Muscle layer of duodenum (tissue), 2 donors: Measurements from ENCODE around the gene NAT8L.

ENCODE experiments used
- H3K27ac ChIP-seq: one replicate; pipeline ENCODE4 v1.7.0; 2013; ENCODE audit warnings: mild to moderate bottlenecking, low read length
- H3K27me3 ChIP-seq: one replicate; pipeline ENCODE4 v1.7.0; 2013; ENCODE audit warnings: low read depth, mild to moderate bottlenecking, control low read depth, low read length
- H3K36me3 ChIP-seq, 2 donors: one replicate each; pipeline ENCODE4 v1.7.0; 2013; ENCODE audit warnings: low read length in 2 of 2, control low read depth in 1 of 2, mild to moderate bottlenecking in 1 of 2; ENCODE audit not compliant: insufficient read depth in 2 of 2, control insufficient read depth in 1 of 2
- H3K4me1 ChIP-seq, 2 donors: one replicate each; pipeline ENCODE4 v1.7.0; 2013; ENCODE audit warnings: low read length in 2 of 2, mild to moderate bottlenecking in 2 of 2, control low read depth in 1 of 2, moderate library complexity in 1 of 2; ENCODE audit not compliant: insufficient read depth in 2 of 2, control insufficient read depth in 1 of 2
- H3K4me3 ChIP-seq, 2 donors: one replicate each; pipeline ENCODE4 v1.7.0; 2013; ENCODE audit warnings: low read length in 2 of 2, low read depth in 1 of 2, mild to moderate bottlenecking in 1 of 2
- H3K9me3 ChIP-seq, 2 donors: one replicate each; pipeline ENCODE4 v1.7.0; 2013; ENCODE audit warnings: low read length in 2 of 2, control low read depth in 1 of 2, mild to moderate bottlenecking in 1 of 2; ENCODE audit not compliant: control insufficient read depth in 1 of 2
- donor health status: healthy.

Gene NAT8L

DNA sequence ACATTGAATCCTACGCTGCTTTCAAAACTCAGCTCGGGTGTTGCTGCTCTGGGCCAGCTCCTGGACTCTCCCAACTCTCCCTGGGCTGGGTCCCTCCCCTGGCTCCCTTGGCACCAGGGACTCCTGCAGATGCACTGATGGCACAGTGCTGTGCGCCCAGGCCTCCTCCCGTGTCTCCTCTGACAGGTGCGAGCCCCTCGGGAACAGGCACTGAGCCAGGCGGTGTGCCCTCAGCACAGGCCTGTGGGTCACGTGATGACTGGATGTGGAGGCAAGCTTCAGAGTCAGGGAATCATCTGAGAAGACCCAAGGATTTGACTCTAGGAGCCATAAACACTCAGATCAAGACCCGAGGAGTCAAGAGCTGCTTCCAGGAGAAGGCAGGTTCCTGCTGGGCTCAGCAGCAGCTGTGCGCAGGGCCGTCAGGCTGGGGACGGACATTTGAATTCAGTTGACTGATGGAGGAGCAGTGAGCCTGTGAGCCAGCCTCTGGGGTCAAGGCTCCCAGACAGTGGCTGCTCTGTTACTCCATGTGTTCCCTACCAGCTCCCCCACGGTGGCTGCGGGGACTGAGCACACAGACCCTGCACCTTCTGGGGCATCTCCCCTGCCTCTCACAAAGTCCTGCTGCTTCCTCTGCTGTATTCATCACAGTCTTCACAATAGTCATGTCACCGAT is 33.0 kb downstream of the NAT8L start:
- Histone ChIP-seq H3K36me3 (no peaks in the 10 kb centered on the region), H3K27me3 (no peaks in the 10 kb centered on the region), H3K9me3 (peaks cover 3 to 6% of the 10 kb centered on the region in 2 donors), H3K4me3 (no peak overlapping the region), H3K27ac (no peak overlapping the region), H3K4me1 (no peaks in the 10 kb centered on the region)

- Histone ChIP-seq H3K36me3 (no peaks in the 10 kb centered on the region), H3K4me3 (no peak overlapping the region), H3K27me3 (no peaks in the 10 kb centered on the region), H3K4me1 (no peaks in the 10 kb centered on the region), H3K9me3 (peaks cover 3 to 6% of the 10 kb centered on the region in 2 donors), H3K27ac (no peak overlapping the region)
Measured at GRCh38 chr4:2092669-2093053, 33.5 kb downstream of the NAT8L start.

DNA sequence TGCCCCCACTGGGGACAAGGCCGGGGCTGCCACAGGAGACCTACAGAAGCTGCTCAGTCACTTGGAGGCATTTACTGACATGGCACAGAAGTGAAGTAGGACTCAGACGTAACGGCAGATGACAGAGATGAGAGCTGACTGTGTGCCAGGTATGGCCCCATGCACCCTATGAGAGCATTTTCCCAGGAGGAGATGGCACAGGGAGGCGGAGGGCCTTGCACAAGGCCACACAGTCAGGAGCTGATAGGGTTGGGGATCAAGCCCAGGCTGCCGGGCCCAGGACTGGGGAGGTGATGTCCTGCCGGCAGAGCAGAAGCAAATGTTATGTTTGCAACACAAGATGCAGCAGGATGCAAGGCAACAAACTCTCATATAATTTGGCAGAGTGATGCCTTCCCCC is 34.1 kb downstream of the NAT8L start:
- Histone ChIP-seq H3K4me1 (no peaks in the 10 kb centered on the region), H3K9me3 (peaks cover 3 to 6% of the 10 kb centered on the region in 2 donors), H3K4me3 (no peak overlapping the region), H3K27me3 (no peaks in the 10 kb centered on the region), H3K36me3 (no peaks in the 10 kb centered on the region), H3K27ac (no peak overlapping the region)

DNA sequence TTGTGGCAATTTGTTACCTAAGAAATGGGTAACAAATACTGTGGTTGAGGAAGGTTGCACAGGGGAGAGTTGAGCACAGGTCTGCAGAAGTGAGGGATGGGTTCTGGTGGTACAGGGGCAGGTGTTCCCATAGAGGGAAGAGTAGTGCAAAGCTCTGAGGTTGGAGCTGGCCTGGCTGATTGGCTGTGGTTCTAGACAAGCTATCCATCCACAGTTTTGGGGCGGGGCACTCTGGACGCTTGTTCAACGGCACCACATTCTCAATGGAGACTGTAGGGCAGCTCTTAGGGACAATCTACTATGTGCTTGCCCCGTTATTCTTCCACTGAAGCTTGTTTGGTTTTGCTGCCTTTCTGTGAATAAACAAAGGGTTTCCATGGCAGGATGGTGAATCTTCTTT is 35.4 kb downstream of the NAT8L start:
- H3K9me3 ChIP-seq = peaks cover 3 to 6% of the 10 kb centered on the region in 2 donors
- no peaks in the 10 kb centered on the region for H3K4me1 ChIP-seq
- no peaks in the 10 kb centered on the region for H3K27me3 ChIP-seq
- H3K4me3 ChIP-seq = no peak overlapping the region
- H3K27ac ChIP-seq = no peak overlapping the region
- no peaks in the 10 kb centered on the region for H3K36me3 ChIP-seq

GRCh38 chr4:2095236-2096072 is 36.3 kb downstream of the NAT8L start:
- no peak overlapping the region for H3K27ac ChIP-seq
- H3K4me3 ChIP-seq = no peak overlapping the region
- no peaks in the 10 kb centered on the region for H3K36me3 ChIP-seq

DNA sequence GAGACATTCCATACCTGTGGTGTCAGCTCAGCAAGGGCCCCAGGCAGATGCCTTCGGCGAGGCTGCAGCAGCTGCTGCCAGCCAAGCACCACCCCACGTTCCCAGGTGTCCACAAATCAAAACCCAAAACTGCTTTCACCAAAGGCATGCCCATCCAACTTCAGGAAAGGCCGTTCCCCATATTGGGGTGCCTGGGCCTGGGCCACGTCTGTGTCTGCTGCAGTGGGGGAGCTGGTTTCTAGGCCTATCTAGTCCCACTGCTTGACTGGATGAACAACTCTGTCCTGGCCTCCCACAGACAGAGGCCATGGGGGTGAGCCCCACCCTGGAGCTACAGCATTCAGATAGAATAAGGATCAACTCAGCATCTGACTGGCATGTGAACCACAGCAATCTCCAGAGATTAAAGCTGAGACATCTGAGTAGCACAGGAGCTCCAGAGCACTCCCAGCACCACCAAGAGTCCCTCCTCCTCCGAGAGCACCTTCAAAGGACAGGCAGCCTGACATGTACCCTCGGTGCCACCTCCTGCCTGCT is 37.0 kb downstream of the NAT8L start:
- Histone ChIP-seq H3K27ac (no peak overlapping the region), H3K4me1 (no peaks in the 10 kb centered on the region), H3K4me3 (no peak overlapping the region), H3K27me3 (no peaks in the 10 kb centered on the region), H3K36me3 (no peaks in the 10 kb centered on the region), H3K9me3 (peaks cover 3 to 6% of the 10 kb centered on the region in 2 donors)

More at GRCh38 chr4:2095236-2096072, 36.3 kb downstream of the NAT8L start:
- peaks cover 3 to 6% of the 10 kb centered on the region in 2 donors for H3K9me3 ChIP-seq
- H3K4me1 ChIP-seq = no peaks in the 10 kb centered on the region
- H3K27me3 ChIP-seq = no peaks in the 10 kb centered on the region

- Histone ChIP-seq H3K9me3 (peaks cover 13 to 33% of the 10 kb centered on the region in 2 donors), H3K4me1 (no peaks in the 10 kb centered on the region), H3K27me3 (no peaks in the 10 kb centered on the region), H3K27ac (no peak overlapping the region), H3K4me3 (no peak overlapping the region), H3K36me3 (no peaks in the 10 kb centered on the region)
Measured at GRCh38 chr4:2101346-2102044, 42.4 kb downstream of the NAT8L start.

- no peaks in the 10 kb centered on the region for H3K4me1 ChIP-seq
- no peak overlapping the region for H3K4me3 ChIP-seq
- no peaks in the 10 kb centered on the region for H3K36me3 ChIP-seq
- H3K9me3 ChIP-seq = peaks cover 9 to 30% of the 10 kb centered on the region in 2 donors
- H3K27me3 ChIP-seq = no peaks in the 10 kb centered on the region
- H3K27ac ChIP-seq = no peak overlapping the region
Measured at GRCh38 chr4:2102045-2102883, 43.1 kb downstream of the NAT8L start.

DNA sequence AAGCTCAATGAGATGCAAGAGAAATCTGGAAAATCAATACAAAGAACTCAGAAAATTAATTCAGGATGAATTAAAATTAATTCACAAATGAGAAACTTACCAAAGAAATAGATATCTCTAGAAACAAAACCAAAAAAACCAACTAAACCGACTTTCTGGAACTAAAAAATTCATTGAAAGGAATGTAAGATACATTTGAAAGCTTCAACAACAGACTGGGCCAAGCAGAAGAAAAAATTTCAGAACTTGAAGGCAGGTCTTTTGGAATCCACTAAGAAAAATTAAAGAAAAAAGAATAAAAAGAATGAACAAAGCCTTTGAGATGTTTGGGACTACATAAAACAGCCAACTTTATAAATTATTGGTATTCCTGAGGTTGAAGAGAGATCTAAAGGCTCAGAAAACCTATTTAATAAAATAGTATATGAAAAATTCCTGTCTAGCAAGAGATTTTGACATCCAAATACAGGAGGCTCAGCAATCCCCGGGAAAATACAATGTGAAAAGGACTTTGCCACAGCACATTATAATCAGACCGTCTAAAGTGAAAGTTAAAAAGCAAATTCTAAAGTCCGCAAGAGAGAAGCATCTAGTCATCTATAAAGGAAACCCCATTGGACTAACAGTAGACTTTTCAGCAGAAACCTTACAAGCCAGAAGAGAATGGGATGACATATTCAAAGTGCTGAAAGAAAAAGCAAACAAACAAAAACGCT is 44.2 kb downstream of the NAT8L start:
- no peaks in the 10 kb centered on the region for H3K27me3 ChIP-seq
- no peaks in the 10 kb centered on the region for H3K36me3 ChIP-seq
- H3K4me3 ChIP-seq = no peak overlapping the region
- H3K9me3 ChIP-seq = peaks cover 9 to 30% of the 10 kb centered on the region in 2 donors
- H3K4me1 ChIP-seq = no peaks in the 10 kb centered on the region
- no peak overlapping the region for H3K27ac ChIP-seq

- H3K4me3 ChIP-seq = no peak overlapping the region
- H3K27me3 ChIP-seq = no peaks in the 10 kb centered on the region
- no peaks in the 10 kb centered on the region for H3K4me1 ChIP-seq
- no peak overlapping the region for H3K27ac ChIP-seq
- H3K9me3 ChIP-seq = peaks cover 9 to 30% of the 10 kb centered on the region in 2 donors
- no peaks in the 10 kb centered on the region for H3K36me3 ChIP-seq
Measured at GRCh38 chr4:2103843-2104547, 44.9 kb downstream of the NAT8L start.
